ENCODE measurements around the gene PPIE. TPM values are rescaled to one million over a fixed set of nuclear protein-coding genes. Genes with fewer than 3 reads are reported as not detected.

Gene PPIE
- total RNA-seq, 1 experiment from 2014 or later: 42.5 TPM

GRCh38 chr1:39711966-39712340, 26.7 kb upstream of the PPIE start:
- CTCF ChIA-PET: interaction anchor here (1.1 to 4.2 kb wide), 10 partner anchors 8 to 106 kb away, joined by 3 to 62 read pairs (median 6); partner anchors contain the start of genes NT5C1A and PPIE
- POLR2A ChIA-PET: interaction anchor here (1.2 kb wide), 1 partner anchor 10 kb away, joined by 4 read pairs; no protein-coding TSS in a partner anchor

DNA sequence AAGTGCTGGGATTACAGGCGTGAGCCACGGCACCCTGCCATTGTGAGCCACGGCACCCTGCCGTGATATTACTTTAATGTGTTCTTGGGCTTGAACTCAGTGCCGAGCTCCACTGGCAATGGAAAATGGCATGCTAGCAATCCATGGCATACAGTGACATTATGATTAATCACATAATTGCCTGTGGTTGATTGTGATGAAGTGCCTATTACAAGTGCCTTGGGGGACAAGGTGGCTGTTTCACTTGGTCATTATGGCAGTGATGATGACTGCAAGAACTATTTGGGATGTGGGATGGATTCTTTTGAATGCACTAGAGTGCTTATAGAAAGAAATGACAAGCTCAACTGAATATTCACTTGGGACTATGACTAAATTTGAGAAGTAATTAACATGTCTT, 25.1 kb upstream of the PPIE start:
- H3K27me3 Mint-ChIP-seq (ENCODE audit: low read depth): peaks cover 100% of the 10 kb centered on the region
- no peak overlapping the region for H3K27ac Mint-ChIP-seq
- CTCF ChIA-PET: interaction anchor here (2.0 to 4.2 kb wide), 3 partner anchors 12 to 107 kb away, joined by 8 to 62 read pairs (median 24); no protein-coding TSS in a partner anchor
- DNase-seq (ENCODE audit: low spot score) (no peak), ATAC-seq (no peak)
- TF ChIP-seq NR3C1 (CRISPR knock-in tag; conservative IDR thresholded peaks at IDR 0.05; ENCODE audit: low read depth) (no peak), NR1H2 (CRISPR knock-in tag; IDR thresholded peaks at IDR 0.05) (no peak), EMX1 (CRISPR knock-in tag; IDR thresholded peaks at IDR 0.05) (no peak), ATF3 (CRISPR knock-in tag; conservative IDR thresholded peaks at IDR 0.05) (no peak), OVOL2 (CRISPR knock-in tag; IDR thresholded peaks at IDR 0.05; ENCODE audit: borderline replicate concordance) (no peak), SMAD4 (CRISPR knock-in tag; IDR thresholded peaks at IDR 0.05) (no peak), SMAD3 (CRISPR knock-in tag; IDR thresholded peaks at IDR 0.05; ENCODE audit: borderline replicate concordance) (no peak), MYBL2 (CRISPR knock-in tag; IDR thresholded peaks at IDR 0.05) (no peak), MXD4 (CRISPR knock-in tag; IDR thresholded peaks at IDR 0.05; ENCODE audit: borderline replicate concordance) (no peak), RELA (CRISPR knock-in tag; IDR thresholded peaks at IDR 0.05; ENCODE audit: borderline replicate concordance) (no peak), ESRRA (CRISPR knock-in tag; IDR thresholded peaks at IDR 0.05; ENCODE audit: borderline replicate concordance) (no peak), ZNF121 (CRISPR knock-in tag; IDR thresholded peaks at IDR 0.05) (no peak)
- TF ChIP-seq, protein P1, sequence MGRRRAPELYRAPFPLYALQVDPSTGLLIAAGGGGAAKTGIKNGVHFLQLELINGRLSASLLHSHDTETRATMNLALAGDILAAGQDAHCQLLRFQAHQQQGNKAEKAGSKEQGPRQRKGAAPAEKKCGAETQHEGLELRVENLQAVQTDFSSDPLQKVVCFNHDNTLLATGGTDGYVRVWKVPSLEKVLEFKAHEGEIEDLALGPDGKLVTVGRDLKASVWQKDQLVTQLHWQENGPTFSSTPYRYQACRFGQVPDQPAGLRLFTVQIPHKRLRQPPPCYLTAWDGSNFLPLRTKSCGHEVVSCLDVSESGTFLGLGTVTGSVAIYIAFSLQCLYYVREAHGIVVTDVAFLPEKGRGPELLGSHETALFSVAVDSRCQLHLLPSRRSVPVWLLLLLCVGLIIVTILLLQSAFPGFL (CRISPR knock-in tag; IDR thresholded peaks at IDR 0.05; ENCODE audit: borderline replicate concordance): no peak
- TF ChIP-seq, protein P2, sequence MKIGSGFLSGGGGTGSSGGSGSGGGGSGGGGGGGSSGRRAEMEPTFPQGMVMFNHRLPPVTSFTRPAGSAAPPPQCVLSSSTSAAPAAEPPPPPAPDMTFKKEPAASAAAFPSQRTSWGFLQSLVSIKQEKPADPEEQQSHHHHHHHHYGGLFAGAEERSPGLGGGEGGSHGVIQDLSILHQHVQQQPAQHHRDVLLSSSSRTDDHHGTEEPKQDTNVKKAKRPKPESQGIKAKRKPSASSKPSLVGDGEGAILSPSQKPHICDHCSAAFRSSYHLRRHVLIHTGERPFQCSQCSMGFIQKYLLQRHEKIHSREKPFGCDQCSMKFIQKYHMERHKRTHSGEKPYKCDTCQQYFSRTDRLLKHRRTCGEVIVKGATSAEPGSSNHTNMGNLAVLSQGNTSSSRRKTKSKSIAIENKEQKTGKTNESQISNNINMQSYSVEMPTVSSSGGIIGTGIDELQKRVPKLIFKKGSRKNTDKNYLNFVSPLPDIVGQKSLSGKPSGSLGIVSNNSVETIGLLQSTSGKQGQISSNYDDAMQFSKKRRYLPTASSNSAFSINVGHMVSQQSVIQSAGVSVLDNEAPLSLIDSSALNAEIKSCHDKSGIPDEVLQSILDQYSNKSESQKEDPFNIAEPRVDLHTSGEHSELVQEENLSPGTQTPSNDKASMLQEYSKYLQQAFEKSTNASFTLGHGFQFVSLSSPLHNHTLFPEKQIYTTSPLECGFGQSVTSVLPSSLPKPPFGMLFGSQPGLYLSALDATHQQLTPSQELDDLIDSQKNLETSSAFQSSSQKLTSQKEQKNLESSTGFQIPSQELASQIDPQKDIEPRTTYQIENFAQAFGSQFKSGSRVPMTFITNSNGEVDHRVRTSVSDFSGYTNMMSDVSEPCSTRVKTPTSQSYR (CRISPR knock-in tag; IDR thresholded peaks at IDR 0.05): no peak
- H3K4me3 Mint-ChIP-seq: no peak overlapping the region
- H3K36me3 Mint-ChIP-seq: no peaks in the 10 kb centered on the region
- POLR2A ChIA-PET: no interaction called here
- H3K4me1 Mint-ChIP-seq: peaks cover 12% of the 10 kb centered on the region
- no peaks in the 10 kb centered on the region for H3K9me3 Mint-ChIP-seq

More at GRCh38 chr1:39711966-39712340, 26.7 kb upstream of the PPIE start:
- Mint-ChIP-seq H3K27me3 (ENCODE audit: low read depth) (peaks cover 100% of the 10 kb centered on the region), H3K9me3 (no peaks in the 10 kb centered on the region), H3K36me3 (no peaks in the 10 kb centered on the region), H3K4me3 (no peak overlapping the region), H3K27ac (no peak overlapping the region), H3K4me1 (peaks cover 12% of the 10 kb centered on the region)
- ATAC-seq (peak; percentile 93), DNase-seq (ENCODE audit: low spot score) (peak; percentile 70)
- TF ChIP-seq GTF2I (CRISPR knock-in tag; conservative IDR thresholded peaks at IDR 0.05) (no peak), ZMAT4 (CRISPR knock-in tag; IDR thresholded peaks at IDR 0.05) (0 out of 2 replicates have a peak, but pooled peaks have one; percentile 42), SMAD4 (CRISPR knock-in tag; IDR thresholded peaks at IDR 0.05) (peak; percentile 57; the same call in 1 of the 2 replicates), E2F1 (CRISPR knock-in tag; IDR thresholded peaks at IDR 0.05) (no peak), ATF1 (CRISPR knock-in tag; IDR thresholded peaks at IDR 0.05) (no peak), FOXK1 (CRISPR knock-in tag; IDR thresholded peaks at IDR 0.05) (peak; percentile 93)
- TF ChIP-seq, protein P2 (CRISPR knock-in tag; IDR thresholded peaks at IDR 0.05): no peak
- TF ChIP-seq, protein P3, sequence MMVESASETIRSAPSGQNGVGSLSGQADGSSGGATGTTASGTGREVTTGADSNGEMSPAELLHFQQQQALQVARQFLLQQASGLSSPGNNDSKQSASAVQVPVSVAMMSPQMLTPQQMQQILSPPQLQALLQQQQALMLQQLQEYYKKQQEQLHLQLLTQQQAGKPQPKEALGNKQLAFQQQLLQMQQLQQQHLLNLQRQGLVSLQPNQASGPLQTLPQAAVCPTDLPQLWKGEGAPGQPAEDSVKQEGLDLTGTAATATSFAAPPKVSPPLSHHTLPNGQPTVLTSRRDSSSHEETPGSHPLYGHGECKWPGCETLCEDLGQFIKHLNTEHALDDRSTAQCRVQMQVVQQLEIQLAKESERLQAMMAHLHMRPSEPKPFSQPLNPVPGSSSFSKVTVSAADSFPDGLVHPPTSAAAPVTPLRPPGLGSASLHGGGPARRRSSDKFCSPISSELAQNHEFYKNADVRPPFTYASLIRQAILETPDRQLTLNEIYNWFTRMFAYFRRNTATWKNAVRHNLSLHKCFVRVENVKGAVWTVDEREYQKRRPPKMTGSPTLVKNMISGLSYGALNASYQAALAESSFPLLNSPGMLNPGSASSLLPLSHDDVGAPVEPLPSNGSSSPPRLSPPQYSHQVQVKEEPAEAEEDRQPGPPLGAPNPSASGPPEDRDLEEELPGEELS (CRISPR knock-in tag; IDR thresholded peaks at IDR 0.05): peak; percentile 60; the same call in 1 of the 2 replicates
